ENCODE measurements around the gene ZSCAN5B. TPM values are rescaled to one million over a fixed set of nuclear protein-coding genes. Genes with fewer than 3 reads are reported as not detected.
"Not testable (repeated sequence)": the region's sequence is repeated elsewhere in the genome, so short reads cannot be mapped to it uniquely, and the experiment has no call there.

Gene ZSCAN5B
- total RNA-seq, 1 donor from 2014 or later: 7.2 TPM

GRCh38 chr19:56176310-56176709 lies 21.3 kb downstream of the ZSCAN5B start:
- DNase-seq (ENCODE audit: low spot score): not testable (repeated sequence)

DNA sequence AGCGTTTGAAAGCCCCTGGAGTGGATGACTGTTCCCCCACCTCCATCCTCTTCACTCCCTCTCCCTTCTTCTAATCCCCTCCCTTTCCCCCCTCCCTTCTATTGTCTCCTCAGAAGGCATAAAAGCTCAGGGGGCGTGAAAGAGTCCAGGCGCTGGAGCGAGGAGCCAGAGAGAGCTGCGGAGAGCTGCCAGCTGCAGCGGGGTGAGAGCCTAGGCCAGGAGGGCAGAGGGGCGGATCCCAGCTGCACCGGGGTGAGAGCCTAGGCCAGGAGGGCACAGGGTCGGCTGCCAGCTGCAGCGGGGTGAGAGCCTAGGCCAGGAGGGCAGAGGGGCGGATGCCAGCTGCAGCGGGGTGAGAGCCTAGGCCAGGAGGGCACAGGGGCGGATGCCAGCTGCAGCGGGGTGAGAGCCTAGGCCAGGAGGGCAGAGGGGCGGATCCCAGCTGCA lies 21.7 kb downstream of the ZSCAN5B start, which contains the start of gene GALP:
Gene GALP, plus strand, starts transcription at position 148 of the 447 bp plus-strand sequence. CDS start 1,101 bp downstream, outside the sequence.
- not testable (repeated sequence) for DNase-seq (ENCODE audit: low spot score)

- DNase-seq (ENCODE audit: low spot score): no peak
These were observed 23.0 kb downstream of the ZSCAN5B start for GRCh38 chr19:56174550-56174949.

- DNase-seq (ENCODE audit: low spot score): no peak
These were observed 23.5 kb downstream of the ZSCAN5B start for GRCh38 chr19:56174086-56174485.

DNA sequence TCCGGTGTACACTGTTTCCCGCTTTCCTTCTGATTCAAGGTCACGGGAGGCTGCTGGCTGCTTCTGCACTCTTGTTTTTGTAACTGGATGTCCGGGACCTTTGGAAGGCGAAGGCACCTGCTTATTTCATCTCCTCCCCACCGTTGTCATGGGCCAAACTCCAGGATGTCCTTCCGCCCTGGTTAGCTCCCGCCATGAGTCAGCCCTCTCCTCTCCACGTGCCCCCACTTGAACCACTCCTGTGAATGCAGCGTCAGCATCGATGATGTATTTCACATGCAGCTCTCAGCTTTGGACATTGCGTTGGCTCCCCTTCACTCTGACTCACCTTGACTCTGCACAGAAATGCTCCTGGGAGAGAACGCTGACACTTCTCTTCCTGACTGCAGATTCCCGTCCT lies 27.3 kb downstream of the ZSCAN5B start:
- DNase-seq (ENCODE audit: low spot score): no peak

DNA sequence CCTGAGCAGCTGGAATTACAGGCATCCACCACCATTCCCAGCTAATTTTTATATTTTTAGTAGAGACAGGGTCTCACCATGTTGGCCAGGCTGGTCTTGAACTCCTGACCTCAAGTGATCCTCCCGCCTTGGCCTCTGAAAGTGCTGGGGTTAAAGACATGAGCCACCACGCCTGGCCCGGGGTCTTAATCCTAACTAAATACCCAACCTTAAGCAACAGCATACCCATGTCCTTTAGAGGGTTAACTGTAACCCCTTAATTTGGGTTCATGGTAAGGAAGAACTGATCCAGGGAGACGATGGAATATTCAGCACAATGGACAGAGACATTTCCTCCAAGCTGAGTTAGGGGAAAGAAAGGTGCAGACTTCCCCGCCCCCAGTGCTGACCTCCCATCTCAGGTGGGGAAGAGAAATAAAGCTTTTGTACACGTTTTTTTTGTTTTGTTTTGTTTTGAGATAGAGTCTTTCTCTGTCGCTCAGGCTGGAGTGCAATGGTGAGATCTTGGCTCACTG lies 30.5 kb downstream of the ZSCAN5B start:
- DNase-seq (ENCODE audit: low spot score): no peak

- no peak for DNase-seq (ENCODE audit: low spot score)
These were observed 34.5 kb downstream of the ZSCAN5B start for GRCh38 chr19:56163097-56163496.

DNA sequence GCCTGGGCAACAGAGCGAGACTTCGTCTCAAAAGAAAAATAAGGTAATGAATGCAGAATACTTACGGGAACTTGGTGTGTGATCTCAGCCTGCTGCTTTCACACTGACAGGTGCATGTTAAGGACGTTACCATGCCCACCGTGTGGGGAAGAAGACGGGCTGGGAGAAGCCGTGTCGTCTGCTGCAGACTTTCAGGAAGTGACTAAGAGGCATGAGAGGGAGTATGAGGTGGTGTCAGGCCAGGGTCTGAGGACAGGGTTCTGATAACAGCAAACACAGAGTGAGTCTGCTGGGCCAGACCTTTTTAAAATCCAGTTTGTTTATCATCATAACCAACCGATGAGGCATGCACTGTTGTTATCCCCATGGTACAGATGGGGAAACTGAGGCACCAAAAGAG lies 35.3 kb downstream of the ZSCAN5B start:
- DNase-seq (ENCODE audit: low spot score): no peak

DNA sequence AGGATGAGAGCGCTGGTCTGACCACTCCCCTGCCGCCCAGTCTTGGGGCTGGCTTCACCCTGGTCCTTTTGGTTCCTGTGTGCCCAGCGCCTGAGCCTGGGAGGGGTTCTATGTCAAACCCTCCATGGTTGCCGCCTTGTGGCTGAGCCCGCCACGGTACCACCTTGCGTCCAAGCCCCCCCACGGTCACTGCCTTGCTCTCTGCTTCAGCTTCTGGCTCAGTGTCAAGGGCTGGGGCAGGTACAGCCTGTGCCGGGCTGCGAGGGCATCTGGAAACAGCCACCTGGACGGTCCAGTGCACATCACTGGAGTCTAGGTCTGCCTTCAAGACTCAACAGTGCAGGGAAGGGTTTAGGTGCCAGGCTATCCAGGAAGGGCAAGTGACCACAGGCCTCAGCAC lies 36.0 kb downstream of the ZSCAN5B start:
- no peak for DNase-seq (ENCODE audit: low spot score)

- DNase-seq (ENCODE audit: low spot score): no peak
These were observed 37.8 kb downstream of the ZSCAN5B start for GRCh38 chr19:56159622-56160271.

- DNase-seq (ENCODE audit: low spot score): no peak
These were observed 38.5 kb downstream of the ZSCAN5B start for GRCh38 chr19:56159009-56159559.

- DNase-seq (ENCODE audit: low spot score): no peak
These were observed 39.3 kb downstream of the ZSCAN5B start for GRCh38 chr19:56158170-56158757.

- DNase-seq (ENCODE audit: low spot score): no peak
These were observed 40.8 kb downstream of the ZSCAN5B start for GRCh38 chr19:56156768-56157167.

DNA sequence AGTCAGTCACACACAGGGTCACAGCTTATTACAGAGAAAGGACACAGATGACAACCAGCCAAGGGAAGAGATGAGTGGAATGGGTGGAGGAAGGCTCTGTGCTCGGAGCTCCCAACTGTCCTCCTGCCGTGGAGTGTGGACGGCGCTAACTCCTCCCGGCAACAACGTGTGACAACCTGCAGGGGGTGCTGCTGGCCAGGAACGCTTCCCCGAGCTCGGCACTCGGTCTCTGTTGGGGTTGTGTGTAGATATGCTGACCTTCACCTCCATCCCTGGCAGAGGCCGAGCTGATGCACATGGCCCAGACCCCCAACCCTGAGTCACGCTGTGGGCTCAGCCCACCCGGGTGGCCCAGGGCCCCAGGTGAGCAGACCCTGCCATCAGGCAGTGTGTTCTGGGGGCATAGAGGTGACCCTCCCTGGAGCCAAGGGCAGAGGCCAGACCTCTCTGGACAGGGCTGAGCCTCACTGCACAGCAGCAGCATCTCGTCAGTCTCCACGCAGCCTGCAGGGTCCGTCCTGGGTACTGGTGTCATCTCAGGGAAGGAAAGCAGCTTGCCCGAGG lies 42.4 kb downstream of the ZSCAN5B start:
- DNase-seq (ENCODE audit: low spot score): no peak

GRCh38 chr19:56153507-56153906 lies 44.1 kb downstream of the ZSCAN5B start:
- DNase-seq (ENCODE audit: low spot score): no peak

- DNase-seq (ENCODE audit: low spot score): no peak
These were observed 44.9 kb downstream of the ZSCAN5B start for GRCh38 chr19:56152644-56153043.

- DNase-seq (ENCODE audit: low spot score): no peak
These were observed 47.2 kb downstream of the ZSCAN5B start for GRCh38 chr19:56150358-56150757.

- DNase-seq (ENCODE audit: low spot score): no peak
These were observed 47.9 kb downstream of the ZSCAN5B start for GRCh38 chr19:56149656-56150038.

DNA sequence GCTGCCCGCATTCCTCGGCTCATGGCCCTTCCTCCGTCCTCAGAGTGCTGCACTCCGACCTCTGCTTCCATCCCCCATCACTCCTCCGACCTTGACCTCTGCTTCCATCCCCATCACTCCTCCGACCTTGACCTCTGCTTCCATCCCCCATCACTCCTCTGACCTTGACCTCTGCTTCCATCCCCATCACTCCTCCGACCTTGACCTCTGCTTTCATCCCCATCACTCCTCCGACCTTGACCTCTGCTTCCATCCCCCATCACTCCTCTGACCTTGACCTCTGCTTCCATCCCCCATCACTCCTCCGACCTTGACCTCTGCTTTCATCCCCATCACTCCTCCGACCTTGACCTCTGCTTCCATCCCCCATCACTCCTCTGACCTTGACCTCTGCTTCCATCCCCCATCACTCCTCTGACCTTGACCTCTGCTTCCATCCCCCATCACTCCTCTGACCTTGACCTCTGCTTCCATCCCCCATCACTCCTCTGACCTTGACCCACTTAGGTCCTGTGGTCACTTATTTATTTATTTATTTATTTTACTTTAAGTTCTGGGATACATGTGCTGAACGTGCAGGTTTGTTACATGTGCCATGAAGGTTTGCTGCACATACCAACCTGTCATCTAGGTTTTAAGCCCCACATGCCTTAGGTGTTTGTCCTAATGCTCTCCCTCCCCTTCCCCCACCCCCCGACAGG lies 48.5 kb downstream of the ZSCAN5B start:
- not testable (repeated sequence) for DNase-seq (ENCODE audit: low spot score)

GRCh38 chr19:56148096-56148495 lies 49.5 kb downstream of the ZSCAN5B start:
- DNase-seq (ENCODE audit: low spot score): no peak

GRCh38 chr19:56147307-56147706 lies 50.3 kb downstream of the ZSCAN5B start:
- no peak for DNase-seq (ENCODE audit: low spot score)

DNA sequence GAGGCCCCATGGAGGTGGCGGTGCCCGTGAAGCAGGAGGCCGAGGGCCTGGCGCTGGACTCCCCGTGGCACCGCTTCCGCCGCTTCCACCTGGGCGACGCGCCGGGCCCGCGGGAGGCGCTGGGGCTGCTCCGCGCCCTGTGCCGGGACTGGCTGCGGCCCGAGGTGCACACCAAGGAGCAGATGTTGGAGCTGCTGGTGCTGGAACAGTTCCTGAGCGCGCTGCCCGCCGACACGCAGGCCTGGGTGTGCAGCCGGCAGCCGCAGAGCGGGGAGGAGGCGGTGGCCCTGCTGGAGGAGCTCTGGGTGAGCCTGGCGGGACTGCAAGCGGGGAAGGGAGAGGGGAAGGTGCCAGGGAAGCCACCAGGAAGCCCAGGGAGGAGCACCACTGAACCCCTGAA lies 50.7 kb downstream of the ZSCAN5B start:
- no peak for DNase-seq (ENCODE audit: low spot score)

Data from umbilical cord (tissue), 2 donors.